Cardiac muscle cell (in vitro differentiated cells and primary cell): ENCODE data around the gene ERCC6L. TPM values are rescaled to one million over a fixed set of nuclear protein-coding genes. Genes with fewer than 3 reads are reported as not detected.

ENCODE experiments used
- DNase-seq, 2 donors: peaks; one replicate each; pipeline versions ENCODE4 v3.0.0 to v3.0.0-alpha.2; 2010 to 2017; ENCODE audit warnings: low read depth in 1 of 2, low spot score in 1 of 2
- H3K27ac ChIP-seq: fragments of 200-600 bp; sonication (generic); 2 replicates; pipeline ENCODE4 v1.5.1; 2016
- H3K27me3 ChIP-seq: fragments of 200-600 bp; sonication (generic); 2 replicates; pipeline ENCODE4 v1.6.0; 2016; ENCODE audit warnings: control low read depth
- H3K36me3 ChIP-seq: fragments of 200-600 bp; sonication (generic); 2 replicates; pipeline ENCODE4 v1.5.1; 2016; ENCODE audit warnings: control low read depth
- H3K4me1 ChIP-seq: fragments of 200-600 bp; sonication (generic); 2 replicates; pipeline ENCODE4 v1.8.1; 2017; ENCODE audit warnings: low read depth, mild to moderate bottlenecking, mixed run types
- H3K4me3 ChIP-seq: fragments of 200-600 bp; sonication (generic); 2 replicates; pipeline ENCODE4 v1.5.1; 2016; ENCODE audit warnings: mild to moderate bottlenecking
- H3K9me3 ChIP-seq: fragments of 200-600 bp; sonication (generic); 2 replicates; pipeline ENCODE4 v1.5.1; 2017; ENCODE audit warnings: low read depth, mild to moderate bottlenecking, control low read depth
- polyA plus RNA-seq: library from polyadenylated mRNA; unstranded; fragments of >200 nt; fragmentation: Nextera tagmentation; extraction: Ambion mirVana; gene quantifications from 2 replicates; pipeline ENCODE4 v1.2.1, GENCODE V29; 2016
- total RNA-seq: library from RNA; depleted of rRNA; stranded (reverse); fragments of >200 nt; gene quantifications from 2 replicates; pipeline ENCODE4 v1.2.3, GENCODE V29; 2016
- TF ChIP-seq, protein P1 (sequence below): IDR thresholded peaks from 2 replicates; pipeline ENCODE4 v1.5.1; 2012; ENCODE audit warnings: low read depth, mild to moderate bottlenecking, low read length

ERCC6L gene
- total and polyA plus RNA-seq, 2 experiments from 2014 or later, result 2.4 to 2.9 TPM

DNA sequence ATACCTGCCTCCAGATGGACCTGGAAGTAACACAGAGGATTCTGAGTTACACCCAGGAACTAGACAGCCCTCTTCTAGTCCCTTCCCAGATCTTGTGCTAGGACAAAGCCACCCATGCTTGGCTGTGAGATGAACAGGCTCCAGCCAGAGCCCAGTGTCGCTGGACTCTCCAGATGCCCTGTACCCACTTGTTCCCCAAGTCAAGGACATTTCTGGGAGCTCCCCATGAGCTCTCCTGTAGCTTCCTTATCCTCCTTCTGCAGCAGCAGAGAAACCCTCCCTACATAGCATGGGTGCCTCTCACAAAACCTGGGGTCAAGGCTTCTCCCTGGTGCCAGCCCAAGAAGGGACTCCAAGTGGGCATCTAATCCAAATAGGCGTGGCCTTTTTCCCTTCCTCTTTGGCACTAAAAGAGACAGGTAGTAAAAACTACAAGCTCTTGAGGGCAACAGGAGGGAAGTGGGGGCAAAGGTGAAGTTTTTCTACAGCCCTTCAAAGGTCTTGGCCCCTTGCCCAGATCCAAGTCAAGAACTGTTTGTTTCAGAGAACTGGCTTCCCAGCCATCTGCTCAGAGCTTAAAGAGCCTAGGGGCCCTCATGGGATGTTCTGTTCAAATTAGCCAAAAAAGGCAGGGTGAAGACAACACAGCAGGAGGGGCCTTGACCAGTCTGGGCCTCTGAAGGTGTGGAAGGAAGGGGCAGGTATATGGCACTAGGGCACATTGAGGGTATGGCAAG lies 8.5 kb upstream of the ERCC6L start:
- no peaks in the 10 kb centered on the region for H3K36me3 ChIP-seq
- H3K4me1 ChIP-seq, result no peaks in the 10 kb centered on the region
- H3K27ac ChIP-seq, result no peak overlapping the region
- TF ChIP-seq, protein P1, sequence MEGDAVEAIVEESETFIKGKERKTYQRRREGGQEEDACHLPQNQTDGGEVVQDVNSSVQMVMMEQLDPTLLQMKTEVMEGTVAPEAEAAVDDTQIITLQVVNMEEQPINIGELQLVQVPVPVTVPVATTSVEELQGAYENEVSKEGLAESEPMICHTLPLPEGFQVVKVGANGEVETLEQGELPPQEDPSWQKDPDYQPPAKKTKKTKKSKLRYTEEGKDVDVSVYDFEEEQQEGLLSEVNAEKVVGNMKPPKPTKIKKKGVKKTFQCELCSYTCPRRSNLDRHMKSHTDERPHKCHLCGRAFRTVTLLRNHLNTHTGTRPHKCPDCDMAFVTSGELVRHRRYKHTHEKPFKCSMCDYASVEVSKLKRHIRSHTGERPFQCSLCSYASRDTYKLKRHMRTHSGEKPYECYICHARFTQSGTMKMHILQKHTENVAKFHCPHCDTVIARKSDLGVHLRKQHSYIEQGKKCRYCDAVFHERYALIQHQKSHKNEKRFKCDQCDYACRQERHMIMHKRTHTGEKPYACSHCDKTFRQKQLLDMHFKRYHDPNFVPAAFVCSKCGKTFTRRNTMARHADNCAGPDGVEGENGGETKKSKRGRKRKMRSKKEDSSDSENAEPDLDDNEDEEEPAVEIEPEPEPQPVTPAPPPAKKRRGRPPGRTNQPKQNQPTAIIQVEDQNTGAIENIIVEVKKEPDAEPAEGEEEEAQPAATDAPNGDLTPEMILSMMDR, result no peak
- no peak overlapping the region for H3K4me3 ChIP-seq
- peak; percentile 52 to 60 for DNase-seq
- H3K27me3 ChIP-seq, result no peaks in the 10 kb centered on the region
- H3K9me3 ChIP-seq, result no peaks in the 10 kb centered on the region

DNA sequence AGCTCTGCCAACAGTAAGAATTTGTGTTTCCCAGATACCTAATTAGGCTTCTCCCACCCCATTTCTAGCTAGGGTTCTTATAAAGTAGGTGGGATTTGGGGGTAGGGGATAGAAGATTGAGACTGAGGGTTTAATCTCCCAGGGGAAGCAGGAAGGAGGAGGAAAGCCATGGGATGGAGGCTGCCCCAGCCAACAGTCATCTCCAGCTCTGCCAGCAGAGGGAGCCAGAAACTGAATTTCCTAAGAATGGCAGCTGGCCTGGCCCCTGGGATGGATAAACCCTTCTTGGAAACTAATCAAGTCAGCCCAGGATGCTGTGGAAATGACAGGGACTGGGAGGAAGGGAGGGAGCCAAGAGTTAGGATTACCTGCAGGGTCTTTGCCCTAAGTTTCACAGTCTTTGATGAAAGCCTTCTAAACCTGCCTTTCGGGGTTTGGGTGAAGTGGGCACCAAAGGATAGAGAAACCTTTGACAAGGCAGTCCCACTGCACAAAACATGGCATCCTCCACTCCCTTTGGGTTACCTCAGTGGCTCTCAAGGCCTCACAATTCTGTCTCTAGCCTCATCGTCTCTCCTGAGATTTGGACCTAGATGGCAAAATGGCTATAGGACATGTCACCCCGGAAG lies 6.7 kb upstream of the ERCC6L start:
- DNase-seq, result peak; percentile 38 to 71
- Histone ChIP-seq H3K4me1 (no peaks in the 10 kb centered on the region), H3K27me3 (no peaks in the 10 kb centered on the region), H3K36me3 (no peaks in the 10 kb centered on the region), H3K4me3 (no peak overlapping the region), H3K27ac (no peak overlapping the region), H3K9me3 (no peaks in the 10 kb centered on the region)
- TF ChIP-seq, protein P1, result peak; percentile 72

DNA sequence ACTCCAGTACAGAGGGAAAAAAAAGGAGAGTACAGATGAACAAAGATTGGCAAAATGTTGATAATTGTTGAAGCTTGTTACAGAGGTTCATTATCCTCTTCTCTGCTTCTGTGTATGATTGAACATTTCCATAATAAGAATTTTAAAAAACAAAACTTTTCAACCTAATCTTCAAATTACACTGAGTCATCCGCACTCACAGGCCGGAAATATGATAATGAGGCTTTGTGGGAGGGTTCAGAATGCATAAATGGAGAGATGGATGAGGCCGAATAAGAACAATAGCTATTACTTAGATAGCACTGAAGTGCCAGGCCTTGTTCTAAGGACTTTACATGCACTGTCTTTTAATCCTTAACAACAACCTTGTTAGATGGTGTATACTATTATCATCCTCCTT lies 4.6 kb upstream of the ERCC6L start:
- Histone ChIP-seq H3K36me3 (no peaks in the 10 kb centered on the region), H3K27ac (no peak overlapping the region), H3K9me3 (no peaks in the 10 kb centered on the region), H3K4me1 (no peaks in the 10 kb centered on the region), H3K27me3 (no peaks in the 10 kb centered on the region), H3K4me3 (no peak overlapping the region)
- peak in 1 of 2 donors; percentile 66 for DNase-seq
- TF ChIP-seq, protein P1, result no peak

DNA sequence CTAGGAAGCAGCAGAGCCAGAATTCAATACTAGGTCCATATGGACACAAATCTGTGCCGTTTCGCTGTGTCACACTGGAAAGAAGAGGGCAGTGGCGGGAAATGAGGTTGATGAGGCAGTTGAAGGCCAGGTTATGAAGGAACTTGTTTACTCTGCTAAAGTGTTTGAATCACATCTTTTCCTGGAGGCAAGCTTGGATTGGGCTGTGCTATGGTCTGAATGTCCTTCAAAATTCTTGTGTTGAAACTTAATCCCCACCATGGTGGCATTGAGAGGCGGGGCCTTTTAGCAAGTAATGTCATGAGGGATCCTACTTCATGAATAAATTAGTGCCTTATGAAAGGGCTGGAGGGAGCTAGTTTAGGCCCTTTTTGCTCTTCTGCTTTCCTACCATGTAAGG lies 2.1 kb upstream of the ERCC6L start:
- DNase-seq, result no peak
- no peaks in the 10 kb centered on the region for H3K9me3 ChIP-seq

DNA sequence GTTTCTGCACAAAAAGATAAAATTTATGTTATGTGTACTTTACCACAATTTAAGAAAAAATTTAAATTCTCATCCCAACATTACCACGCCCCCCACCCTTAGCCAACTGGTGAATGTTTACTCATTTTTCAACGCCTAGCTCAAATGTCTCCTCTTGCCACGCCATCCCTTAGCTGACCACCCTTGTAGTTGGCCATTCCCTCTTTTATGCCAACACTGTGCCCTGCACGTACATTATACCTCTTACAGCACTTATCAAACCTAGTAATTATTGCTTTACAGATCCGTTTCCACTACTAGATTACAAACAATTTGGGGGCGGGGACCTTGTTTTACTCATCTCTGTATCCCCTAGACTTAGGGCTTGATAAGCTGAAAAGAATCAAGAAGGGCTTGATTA lies 644 bp downstream of the ERCC6L start:
- no peaks in the 10 kb centered on the region for H3K36me3 ChIP-seq
- H3K27me3 ChIP-seq, result no peaks in the 10 kb centered on the region
- no peak overlapping the region for H3K27ac ChIP-seq
- peak overlapping the region; percentile 26 for H3K4me3 ChIP-seq
- no peaks in the 10 kb centered on the region for H3K4me1 ChIP-seq
- DNase-seq, result no peak
- no peaks in the 10 kb centered on the region for H3K9me3 ChIP-seq
- TF ChIP-seq, protein P1, result no peak

More for the DNA sequence above, 2.1 kb upstream of the ERCC6L start:
- Histone ChIP-seq H3K4me1 (no peaks in the 10 kb centered on the region), H3K4me3 (no peak overlapping the region), H3K27ac (no peak overlapping the region), H3K36me3 (no peaks in the 10 kb centered on the region), H3K27me3 (no peaks in the 10 kb centered on the region)
- TF ChIP-seq, protein P1, result no peak
